Adrenal gland (tissue), 5 donors: ENCODE results near the gene SETD9.

Source experiments
- POLR2A ChIP-seq, 2 donors: fragments of 450-650 bp; IDR thresholded peaks; one replicate each; pipeline ENCODE4 v1.6.1; 2017; ENCODE audit warnings: antibody characterized with exemption in 2 of 2, mild to moderate bottlenecking in 2 of 2, moderate library complexity in 1 of 2
- TF ChIP-seq, protein P1 (sequence below), 6 experiments: fragments of 450-650 bp in 4 of 6; fragments of 200-600 bp in 2 of 6; sonication (generic) in 1 of 6; IDR thresholded peaks; 1 replicate in 5 of 6; 2 replicates in 1 of 6; pipeline versions ENCODE4 v1.5.1 to v1.8.0; 2016 to 2021; ENCODE audit warnings: antibody characterized with exemption in 6 of 6, mild to moderate bottlenecking in 2 of 6, moderate library complexity in 1 of 6
- donor health status: DM: no; HTN: no; CAD: no.

DNA sequence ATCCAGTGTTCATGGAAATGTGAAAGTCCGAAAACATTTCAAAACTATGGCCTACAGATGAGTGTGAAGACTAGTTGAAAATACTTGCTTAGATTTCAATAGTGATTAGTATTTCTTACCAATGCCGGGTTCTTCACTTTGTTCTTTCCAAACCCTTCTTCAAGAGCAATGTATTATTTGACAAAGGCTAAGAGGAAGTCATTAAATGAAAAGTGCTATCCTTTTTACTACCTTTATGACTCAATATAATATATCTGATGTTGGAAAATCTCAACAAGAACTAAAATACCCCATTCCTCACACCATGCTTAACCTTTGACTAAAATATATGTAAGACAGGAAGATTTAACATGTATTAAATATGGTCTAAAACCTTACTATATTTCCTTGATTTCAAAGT lies 49.2 kb downstream of the SETD9 start:
- TF ChIP-seq, protein P1, sequence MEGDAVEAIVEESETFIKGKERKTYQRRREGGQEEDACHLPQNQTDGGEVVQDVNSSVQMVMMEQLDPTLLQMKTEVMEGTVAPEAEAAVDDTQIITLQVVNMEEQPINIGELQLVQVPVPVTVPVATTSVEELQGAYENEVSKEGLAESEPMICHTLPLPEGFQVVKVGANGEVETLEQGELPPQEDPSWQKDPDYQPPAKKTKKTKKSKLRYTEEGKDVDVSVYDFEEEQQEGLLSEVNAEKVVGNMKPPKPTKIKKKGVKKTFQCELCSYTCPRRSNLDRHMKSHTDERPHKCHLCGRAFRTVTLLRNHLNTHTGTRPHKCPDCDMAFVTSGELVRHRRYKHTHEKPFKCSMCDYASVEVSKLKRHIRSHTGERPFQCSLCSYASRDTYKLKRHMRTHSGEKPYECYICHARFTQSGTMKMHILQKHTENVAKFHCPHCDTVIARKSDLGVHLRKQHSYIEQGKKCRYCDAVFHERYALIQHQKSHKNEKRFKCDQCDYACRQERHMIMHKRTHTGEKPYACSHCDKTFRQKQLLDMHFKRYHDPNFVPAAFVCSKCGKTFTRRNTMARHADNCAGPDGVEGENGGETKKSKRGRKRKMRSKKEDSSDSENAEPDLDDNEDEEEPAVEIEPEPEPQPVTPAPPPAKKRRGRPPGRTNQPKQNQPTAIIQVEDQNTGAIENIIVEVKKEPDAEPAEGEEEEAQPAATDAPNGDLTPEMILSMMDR (IDR thresholded peaks at IDR 0.05) = no peak
- TF ChIP-seq POLR2A (IDR thresholded peaks at IDR 0.05) = no peak
